ENCODE results near the gene LRRC26.

Gene LRRC26

DNA sequence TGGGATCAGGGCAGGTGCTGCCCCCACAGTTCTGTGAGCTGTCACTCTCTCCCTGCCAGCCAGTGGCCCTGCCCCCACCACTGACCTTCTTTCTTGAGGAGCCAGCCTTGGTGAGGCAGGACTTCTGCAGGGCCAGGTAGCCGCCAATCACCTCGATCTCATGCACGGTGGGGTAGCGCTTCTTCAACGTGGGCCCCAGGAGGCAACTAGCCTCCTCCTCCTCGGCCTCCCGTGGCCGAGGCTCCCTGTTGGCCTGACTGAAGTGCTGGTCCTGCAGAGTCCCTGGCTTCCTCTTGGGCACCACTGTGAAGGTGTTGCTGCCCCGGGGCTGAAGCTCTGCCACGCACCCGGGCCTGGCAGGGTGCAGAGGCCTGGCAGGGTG, 29.0 kb upstream of the LRRC26 start:
- DNase-seq: no peak

DNA sequence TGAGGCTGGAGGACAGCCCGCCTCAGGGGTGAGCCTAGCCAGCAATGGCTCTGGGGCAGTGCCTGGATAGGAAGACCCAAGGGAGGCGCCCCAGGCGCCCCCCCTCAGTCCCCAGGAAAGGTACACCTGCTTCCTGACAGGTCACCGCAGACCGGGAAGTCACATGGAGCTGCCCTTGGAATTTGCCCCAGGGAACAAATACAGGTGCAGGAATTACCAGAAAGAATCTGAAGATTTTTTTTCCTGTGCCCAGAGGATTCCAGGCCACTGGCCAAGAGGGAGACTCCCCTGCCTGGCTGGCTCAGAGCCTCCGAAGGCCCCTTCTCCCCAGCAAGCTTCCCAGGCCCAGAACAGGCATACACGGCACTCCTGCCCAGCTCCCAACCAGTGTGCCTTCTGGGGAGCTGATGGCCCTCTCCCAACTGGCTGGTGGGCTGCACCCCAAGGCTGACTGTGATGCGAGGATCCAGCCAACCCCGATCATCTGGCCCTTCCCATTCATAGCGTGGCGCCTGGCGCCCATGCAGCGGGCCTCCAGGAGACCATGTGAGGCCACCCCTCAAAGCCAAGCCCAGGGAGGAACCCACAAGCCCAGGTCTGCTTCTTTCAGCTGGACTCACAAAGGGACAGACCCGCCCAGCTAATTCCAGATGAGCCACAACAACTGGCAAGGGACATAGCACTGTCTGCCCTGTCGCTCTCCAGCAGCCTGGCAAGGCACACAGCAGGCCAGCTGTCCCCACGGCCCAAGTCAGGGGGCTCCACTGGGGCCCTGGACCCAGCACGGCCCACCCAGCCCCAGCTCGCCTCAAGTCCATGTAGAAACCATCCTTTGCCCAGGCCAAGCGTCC, 28.4 kb upstream of the LRRC26 start:
- no peak for DNase-seq

GRCh38 chr9:137195525-137196220, 25.8 kb upstream of the LRRC26 start:
- DNase-seq: peak; percentile 95

DNA sequence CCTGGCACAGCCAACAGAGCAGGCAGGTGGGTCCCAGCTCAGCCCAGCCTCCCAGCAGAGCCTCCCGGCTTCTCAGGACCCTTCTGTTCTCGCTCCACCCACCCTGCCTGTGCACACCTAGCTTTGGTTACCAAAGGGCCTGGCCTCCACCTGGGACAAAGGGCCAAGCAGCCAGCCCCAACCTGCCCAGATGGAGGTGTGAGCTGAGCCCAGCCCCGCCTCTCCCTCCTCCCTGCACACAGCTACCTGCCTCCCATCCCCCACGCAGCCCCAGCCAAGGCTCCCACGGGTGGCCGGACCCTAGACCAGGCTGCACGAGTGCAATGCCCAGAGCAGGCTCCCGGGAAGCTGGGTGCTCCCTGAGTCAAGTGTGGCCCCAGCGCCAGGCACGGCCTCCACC, 25.1 kb upstream of the LRRC26 start:
- peak; percentile 86 for DNase-seq

DNA sequence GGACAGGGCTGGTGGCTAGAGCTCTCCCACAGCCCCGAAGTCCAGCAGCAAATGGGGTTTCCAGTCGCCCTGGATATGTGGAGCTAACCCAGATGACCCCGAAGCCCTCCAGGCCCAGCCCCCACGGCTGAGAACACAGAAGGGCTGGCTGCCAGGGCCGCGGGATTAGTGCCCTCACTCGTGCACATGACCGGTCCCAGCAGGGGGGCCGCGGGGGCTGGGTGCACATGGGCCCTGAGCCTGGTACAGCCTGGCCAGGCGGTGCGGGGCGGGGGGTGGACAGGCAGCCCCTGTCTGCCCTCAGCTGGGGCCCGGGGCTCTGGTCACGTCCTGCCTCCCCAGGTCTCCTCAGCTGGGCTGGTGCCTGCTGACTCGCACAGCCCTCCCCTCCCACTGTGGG, 24.5 kb upstream of the LRRC26 start:
- no peak for DNase-seq

DNA sequence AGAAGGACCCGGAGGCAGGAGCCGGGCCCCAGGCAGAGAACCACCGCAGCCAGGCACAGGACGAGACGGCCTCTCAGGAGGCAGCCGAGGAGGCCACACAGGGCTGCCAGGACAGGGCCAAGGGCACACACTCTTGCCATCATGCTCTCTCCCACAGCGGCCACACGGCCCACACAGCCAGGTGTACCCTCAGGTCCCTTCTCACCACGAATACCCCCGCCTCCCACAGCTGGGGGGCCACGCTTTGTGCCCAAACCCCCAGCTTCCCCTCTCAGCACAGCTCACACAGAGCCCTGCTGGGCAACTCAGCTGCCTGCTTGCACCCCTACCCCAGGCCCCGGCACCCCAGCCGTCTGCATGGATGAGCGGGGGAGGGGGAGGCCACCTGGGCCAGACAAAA, 23.9 kb upstream of the LRRC26 start:
- no peak for DNase-seq

- DNase-seq: no peak
Measured at GRCh38 chr9:137192859-137193258, 23.0 kb upstream of the LRRC26 start.

GRCh38 chr9:137192448-137192780, 22.6 kb upstream of the LRRC26 start:
- no peak for DNase-seq

DNA sequence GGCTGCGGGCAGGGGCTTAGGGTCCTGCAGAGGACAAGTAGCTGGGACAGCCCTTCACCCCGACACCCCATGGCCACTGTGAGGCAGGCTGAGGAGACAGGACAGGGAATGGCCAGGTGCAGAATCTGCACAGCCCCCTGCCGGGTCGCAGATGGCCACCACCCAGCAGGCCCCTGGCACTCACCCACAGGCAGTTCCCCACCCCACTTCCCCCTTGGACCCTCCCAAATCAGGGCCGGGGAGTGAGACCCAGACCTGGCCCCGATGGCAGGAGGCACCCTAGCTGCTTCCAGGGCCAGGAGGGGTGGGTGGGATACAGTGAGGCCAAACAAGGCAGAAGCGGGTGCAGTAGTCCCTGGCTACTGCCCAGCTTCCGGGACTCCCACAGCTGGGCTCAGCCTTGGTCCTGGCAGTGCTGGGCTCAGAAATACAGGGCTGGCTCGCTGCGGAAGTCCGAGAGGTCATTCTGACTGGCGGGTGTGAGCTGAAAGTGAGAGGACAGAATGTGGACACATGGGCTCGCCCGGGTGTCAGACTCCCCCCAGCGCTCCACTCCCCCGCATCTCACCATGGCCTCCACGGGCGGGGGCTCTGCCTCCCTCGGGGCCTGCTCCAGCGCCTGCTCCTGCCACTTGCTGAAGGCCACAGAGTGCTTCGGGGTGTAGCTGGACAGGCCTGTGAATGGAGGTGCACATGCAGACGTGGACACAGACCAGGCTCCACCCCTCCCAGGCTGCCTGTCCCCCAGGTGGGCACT, 22.0 kb upstream of the LRRC26 start:
- no peak for DNase-seq

DNA sequence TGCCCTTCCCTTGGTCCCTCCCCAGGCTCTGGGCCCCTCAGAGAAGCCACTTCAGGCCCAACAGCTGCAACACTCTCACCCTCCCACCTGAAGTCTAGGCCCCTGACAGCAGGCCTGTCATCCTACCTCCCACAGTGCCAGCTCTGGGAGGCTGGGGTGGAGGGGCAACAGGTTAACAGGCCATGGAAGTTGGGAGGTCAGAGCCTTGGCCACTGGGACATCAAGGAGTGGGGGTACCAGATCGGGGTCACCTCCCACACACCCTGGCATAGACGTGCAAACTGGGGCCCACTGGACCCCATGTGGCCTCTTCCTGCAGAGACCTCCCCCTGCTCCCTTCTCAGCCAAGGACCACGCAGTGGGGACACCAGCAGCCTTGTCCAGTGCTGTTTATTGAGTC, 21.4 kb upstream of the LRRC26 start:
- no peak for DNase-seq

GRCh38 chr9:137190315-137190856, 20.5 kb upstream of the LRRC26 start:
- no peak for DNase-seq

DNA sequence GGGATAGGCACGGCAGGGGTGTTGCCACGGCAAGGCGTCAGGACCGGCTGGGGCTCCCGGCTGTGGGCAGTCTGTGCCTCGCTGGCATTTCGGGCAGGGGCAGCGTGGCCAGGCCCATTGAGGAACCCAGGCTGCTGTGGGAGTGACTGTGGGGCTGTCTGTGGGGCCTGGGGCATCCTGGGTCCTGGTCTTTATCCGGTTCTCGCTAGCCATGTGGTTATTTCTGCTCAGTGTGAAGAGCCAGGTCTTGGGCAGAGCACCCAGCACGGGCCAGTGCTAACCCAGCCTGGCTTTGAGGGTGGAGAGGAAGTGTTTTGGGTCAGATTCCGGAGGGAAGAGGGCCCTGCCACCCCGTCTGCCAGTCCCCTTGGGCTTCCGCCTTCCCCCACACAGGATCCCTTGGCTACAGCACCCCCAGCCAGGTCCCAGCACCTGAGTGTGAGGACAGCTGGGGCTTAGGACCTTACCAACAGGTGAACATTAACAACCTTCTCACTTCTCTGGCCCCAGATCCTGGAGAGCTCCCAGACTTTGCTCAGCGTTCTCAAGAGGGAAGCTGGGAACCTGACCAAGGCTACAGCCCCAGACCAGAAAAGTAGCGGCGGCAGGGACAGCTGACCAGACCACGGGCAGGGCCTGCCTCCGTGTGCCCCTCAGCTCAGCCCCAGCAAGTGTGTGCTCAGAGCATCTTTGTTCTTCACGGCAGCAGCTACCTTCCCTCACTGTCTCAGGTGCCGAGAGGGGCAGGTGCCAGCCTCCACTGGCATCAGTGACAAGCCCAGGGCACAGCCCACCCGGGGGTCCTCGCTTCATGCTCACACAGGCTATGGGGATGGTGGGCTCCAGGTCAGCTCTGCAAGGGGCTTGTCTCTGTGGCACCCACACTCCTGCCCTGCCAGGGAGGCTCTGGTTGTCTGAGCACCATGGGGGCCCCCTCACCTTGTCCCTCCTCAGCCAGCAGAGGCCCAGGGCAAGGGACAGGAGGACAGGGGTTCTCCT, 19.7 kb upstream of the LRRC26 start:
- DNase-seq: no peak

DNA sequence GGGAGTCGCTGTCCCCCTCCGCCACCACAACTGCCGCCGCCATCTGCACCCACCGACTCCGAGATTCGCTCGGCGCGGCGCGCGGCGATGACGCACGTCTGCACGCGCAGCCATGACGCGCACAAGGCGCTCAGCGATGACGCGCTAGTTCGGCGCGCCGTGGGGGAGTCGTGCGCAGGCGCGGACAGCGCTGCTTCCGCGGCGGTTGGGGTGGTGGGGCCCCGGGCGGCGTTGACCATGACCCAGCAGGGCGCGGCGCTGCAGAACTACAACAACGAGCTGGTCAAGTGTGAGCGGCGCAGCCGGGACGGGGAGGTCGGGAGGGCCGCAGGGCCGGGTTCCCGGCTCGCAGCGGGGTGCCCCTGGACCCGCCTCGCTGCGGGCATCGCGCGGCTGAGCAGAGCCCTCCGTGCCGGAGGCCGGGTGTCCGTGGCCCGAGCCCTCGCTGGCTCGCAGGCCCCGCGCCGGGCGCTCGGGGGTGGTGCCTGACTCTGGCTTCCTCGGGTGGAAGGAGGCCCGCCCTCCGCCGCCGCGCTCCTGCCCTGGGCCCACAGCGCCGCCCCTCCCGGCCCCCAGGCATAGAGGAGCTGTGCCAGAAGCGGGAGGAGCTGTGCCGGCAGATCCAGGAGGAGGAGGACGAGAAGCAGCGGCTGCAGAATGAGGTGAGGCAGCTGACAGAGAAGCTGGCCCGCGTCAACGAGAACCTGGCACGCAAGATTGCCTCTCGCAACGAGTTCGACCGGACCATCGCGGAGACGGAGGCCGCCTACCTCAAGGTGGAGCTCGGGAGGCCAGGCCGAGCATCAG, 18.8 kb upstream of the LRRC26 start, which contains the start of the genes ANAPC2 and SSNA1:
Gene ANAPC2 (minus strand): TSS at position 71 of the 807 bp plus-strand sequence. CDS start 28 bp downstream, at position 43.
Gene SSNA1 (plus strand): TSS at position 187 of the 807 bp plus-strand sequence. CDS start 51 bp downstream, at position 238.
- peak; percentile 88 for DNase-seq

- DNase-seq: no peak
Measured at GRCh38 chr9:137188086-137188489, 18.2 kb upstream of the LRRC26 start.

GRCh38 chr9:137187386-137187785, 17.5 kb upstream of the LRRC26 start:
- DNase-seq: no peak

- no peak for DNase-seq
Measured at GRCh38 chr9:137186385-137186784, 16.5 kb upstream of the LRRC26 start.

DNA sequence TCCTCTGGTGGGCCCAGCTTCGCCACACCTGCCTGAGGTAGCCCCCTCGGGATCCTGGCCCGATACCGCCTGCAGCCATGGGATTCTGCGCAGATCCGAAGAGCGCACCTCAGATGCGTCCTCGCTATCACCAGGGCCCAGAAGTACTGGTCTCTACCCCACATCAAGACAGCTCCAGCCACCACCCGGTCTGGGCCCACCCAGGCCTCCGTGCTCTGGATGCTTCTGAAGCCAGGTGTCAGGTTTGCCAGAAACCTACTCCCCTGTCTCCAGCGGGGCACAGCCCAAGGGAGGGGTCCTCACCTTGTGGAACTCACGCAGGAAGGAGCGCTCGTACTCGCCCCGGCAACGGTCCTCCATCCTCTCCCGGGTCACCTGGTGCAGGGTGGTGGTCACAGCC, 16.1 kb upstream of the LRRC26 start:
- no peak for DNase-seq

GRCh38 chr9:137184881-137185660, 15.2 kb upstream of the LRRC26 start:
- DNase-seq: no peak

DNA sequence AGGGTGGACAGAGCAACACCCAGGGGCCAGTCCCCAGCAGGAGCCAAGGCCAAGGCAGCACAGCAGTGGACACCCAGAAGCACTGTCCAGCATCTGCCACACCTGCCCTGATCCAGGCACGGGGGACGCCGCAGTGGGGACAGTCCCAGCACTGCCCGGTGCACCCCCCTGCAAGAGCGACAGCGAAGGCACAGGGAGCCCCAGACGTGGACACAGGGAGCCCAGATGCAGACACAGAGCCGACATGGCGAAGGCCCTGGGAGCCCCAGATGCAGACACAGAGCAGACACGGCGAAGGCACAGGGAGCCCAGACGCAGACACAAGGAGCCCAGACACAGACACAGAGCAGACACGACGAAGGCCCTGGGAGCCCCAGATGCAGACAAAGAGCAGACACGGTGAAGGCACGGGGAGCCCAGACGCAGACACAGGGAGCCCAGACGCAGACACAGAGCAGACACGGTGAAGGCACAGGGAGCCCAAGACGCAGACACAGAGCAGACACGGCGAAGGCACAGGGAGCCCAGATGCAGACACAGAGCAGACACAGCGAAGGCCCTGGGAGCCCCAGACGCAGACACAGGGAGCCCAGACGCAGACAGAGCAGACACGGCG, 14.2 kb upstream of the LRRC26 start:
- no peak for DNase-seq

GRCh38 chr9:137182836-137183235, 13.0 kb upstream of the LRRC26 start:
- DNase-seq: no peak
